Activated CD8-positive, alpha-beta memory T cell treated with anti-CD3 and anti-CD28 coated beads, Interleukin-2, amount 50 U/mL, for 48 hours (primary cell): ENCODE data around the gene KERA.

Source experiments
- DNase-seq: peaks from one replicate; pipeline ENCODE4 v3.0.0-alpha.2; 2020

Gene KERA

DNA sequence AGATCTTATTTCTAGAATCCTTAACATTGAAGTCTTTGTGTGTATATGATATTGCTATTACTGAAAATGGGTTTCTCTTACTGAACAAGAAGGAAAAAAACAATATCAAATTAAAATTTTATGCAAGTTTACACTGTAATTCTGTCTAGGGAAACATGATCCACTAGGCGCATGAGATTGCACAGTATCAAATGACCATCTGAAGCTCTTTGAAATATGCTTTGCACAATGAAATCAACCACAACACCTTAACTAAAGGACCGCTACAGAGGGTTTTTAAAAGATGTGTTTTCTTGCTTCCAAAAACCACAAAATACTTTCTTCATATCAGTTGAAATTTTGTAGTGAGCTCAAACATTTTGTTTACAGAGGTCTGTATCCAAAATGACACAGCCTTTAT, 15.1 kb upstream of the KERA start:
- DNase-seq = no peak

GRCh38 chr12:91070936-91071335, 13.1 kb upstream of the KERA start:
- DNase-seq = no peak

DNA sequence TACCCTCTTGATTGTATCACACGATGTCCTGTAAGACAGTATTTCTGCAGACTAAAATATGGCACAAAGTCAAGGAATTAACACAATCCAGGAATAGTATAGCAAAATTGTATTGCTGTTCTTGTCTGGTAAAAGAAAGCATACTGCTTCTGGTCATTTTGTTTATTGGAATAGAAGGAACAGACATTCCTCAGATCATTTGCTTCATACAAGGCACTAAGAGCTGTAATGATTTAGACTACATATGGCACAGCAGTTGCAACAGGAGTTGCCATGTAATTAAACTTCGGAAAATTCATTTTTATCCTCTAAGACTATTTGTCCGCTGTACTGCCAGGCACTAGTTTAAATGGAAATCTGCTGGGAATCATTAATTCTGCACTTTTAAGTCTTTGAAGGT, 7.6 kb upstream of the KERA start:
- DNase-seq = no peak

- no peak for DNase-seq
Observed at GRCh38 chr12:91064640-91065039, 6.8 kb upstream of the KERA start.

- no peak for DNase-seq
Observed at GRCh38 chr12:91061091-91061490, 3.3 kb upstream of the KERA start.

DNA sequence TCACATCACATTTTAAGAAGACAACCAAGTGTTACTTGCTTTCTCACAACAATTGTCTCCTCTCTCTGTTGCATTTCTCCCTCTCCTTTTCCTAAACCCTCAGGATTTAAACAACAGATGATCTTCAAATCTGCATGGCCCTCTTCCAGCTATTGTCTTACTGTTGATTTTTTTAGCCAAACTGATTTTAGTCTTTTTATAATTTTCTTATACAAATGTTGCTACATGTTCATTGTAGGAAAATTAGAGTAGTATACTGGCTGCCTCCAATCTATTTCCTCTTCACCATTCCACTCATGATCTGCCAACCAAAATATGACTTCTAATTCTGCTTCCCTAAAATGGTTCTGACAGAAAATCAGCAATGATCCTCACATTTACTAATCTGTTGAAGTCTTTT, 1.4 kb upstream of the KERA start:
- DNase-seq = no peak

GRCh38 chr12:91058786-91059185, 962 bp upstream of the KERA start:
- DNase-seq = no peak

DNA sequence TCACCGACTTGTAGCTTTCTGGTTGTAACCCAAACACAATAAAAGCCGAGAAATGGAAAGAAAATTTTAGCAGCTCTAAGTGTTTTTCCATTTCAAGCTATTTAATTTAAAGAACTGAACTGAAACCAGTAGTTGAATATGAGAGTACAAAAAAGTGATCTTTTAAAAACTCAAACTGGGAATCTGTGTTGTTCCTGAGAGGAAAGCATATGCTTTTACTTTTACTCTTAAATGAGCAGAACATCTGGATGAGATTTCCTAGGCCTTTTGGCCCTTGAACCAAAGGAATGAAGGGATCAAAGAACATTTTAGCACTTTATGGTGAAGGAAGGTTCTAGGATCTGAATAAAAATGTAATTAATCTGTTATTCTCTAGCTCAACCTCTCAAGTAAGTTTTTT, 1.3 kb downstream of the KERA start:
- no peak for DNase-seq

DNA sequence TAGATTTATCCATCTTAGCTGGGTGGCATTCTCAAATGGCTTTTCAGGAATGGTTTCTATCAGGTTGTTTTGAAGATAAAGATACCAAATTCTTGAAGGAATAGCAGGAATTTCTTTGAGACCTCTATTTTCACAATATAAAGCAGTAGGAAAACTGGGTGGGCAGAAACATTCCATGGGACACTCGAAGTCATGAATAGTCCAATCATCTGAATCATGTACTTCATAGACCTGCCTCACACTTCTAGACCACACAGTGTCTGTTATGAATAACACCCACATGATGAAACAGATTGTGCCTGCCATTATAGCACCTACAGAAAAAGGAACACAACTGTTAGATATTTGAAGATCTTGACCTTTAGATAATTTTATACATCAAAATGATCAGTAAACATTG, 1.8 kb downstream of the KERA start:
- no peak for DNase-seq

DNA sequence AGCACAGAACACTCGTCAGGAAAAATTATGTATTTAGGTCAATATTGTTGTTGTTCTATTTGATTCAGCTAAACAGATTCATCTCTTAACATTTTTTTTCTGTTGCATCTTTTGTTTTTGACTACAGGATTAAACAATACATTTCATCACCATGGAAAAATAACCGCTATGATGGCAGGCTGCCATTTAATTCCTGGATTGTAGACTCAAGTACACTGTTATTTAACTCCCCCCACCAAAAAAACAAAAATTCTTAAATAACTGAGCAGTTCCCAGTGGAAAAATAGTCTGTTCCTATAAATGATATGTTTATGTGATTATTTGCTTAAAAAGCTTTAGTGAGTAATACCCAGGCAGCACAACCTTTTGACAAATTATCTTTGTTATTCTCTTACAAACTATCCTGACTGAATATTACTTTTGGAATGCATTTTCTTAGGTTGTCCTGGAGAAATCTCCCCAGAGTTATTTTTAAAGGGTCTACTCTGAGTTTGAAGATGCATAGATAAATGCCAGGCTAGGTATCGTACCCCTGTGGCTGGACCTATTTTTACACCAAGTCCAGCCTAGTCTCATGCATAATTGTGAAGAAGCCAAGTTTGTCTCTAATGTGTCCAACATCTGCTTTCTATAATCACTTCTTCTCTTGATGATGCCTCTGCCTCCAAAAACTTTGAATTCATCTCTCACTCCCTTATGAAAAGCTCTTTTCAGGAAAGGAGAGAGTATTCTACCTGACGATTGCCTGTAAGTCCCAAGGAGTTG, 3.7 kb downstream of the KERA start:
- no peak for DNase-seq

- DNase-seq = no peak
Observed at GRCh38 chr12:91052026-91052425, 5.8 kb downstream of the KERA start.

DNA sequence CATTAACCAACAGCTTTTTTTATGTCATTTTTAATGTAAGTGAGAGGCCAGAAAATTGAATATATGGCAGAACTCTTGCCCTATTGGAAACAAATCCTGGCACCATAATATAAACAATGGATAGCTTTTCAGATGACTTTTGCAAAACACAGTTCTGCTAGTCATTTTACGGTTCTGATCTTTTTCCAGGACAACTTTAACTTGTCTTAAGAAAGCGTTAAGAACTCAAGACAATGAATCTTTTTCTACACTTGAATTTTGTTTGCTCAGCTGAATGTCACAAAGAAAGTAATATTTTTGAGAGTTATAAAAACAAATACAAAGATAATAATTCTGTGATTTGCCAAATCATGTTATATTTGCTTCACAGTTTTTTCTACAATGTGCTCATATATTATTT, 13.2 kb downstream of the KERA start:
- no peak for DNase-seq

DNA sequence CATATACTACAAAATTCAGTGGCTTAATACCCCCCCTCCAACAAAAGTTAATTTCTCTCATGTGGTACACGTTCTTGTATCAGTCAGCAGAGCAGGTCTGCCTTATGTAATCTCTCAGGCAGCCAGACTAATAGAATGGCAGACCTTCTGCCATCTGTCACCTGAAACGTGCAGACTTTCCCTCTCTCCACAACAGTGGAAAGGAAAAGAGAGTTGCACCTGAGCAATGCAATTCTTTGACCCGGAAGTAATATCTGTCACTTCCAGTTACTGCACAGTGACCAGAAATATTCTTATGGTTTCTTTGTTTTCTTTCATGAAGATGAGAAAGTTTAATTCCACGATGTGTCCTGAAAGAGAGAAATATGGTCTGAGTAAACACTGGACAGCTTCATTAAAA, 14.4 kb downstream of the KERA start:
- DNase-seq = no peak

GRCh38 chr12:91040096-91040755, 17.6 kb downstream of the KERA start:
- DNase-seq = no peak

DNA sequence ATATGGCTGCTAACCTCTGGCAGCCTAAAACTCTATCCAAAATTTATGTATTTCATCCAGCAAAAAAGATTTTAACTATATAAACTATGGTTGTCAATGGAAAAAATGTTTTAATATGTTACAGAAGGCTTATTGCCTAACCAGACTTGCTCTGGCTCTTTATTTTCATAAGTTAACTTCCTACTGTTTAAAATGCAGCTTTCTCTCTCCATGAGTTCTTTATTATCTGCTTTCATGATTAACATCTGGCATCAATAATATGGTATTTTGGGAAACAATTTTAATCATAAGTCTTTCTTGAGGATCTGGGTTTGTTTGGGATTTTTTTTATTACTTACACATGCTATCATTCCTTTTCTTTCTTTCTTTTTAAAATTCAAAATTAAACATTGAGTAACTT, 20.5 kb downstream of the KERA start:
- no peak for DNase-seq

DNA sequence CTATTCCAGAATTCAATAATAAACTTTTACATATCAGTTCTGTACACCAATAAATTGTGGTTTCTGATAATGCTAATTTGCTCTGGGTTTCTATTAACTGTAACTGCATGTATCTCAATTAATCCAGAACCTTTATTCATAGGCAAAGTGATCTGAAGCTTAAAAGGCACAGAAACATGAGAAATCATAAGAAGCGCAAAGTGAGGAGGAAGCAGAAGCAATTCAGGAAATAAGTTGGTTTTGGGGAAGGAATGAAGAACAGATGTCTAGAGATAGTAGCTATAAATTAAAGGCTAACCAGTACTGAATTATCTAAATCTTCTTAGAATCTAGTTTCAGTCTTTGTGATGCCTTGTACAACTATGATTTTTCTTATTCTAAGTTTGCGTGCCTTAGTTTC, 24.6 kb downstream of the KERA start:
- no peak for DNase-seq

- no peak for DNase-seq
Observed at GRCh38 chr12:91023326-91024004, 34.4 kb downstream of the KERA start.

- no peak for DNase-seq
Observed at GRCh38 chr12:91021076-91021475, 36.7 kb downstream of the KERA start.

- DNase-seq = no peak
Observed at GRCh38 chr12:91019455-91019854, 38.4 kb downstream of the KERA start.

- DNase-seq = no peak
Observed at GRCh38 chr12:91017511-91018263, 40.1 kb downstream of the KERA start.

GRCh38 chr12:91017043-91017442, 40.8 kb downstream of the KERA start:
- DNase-seq = no peak

DNA sequence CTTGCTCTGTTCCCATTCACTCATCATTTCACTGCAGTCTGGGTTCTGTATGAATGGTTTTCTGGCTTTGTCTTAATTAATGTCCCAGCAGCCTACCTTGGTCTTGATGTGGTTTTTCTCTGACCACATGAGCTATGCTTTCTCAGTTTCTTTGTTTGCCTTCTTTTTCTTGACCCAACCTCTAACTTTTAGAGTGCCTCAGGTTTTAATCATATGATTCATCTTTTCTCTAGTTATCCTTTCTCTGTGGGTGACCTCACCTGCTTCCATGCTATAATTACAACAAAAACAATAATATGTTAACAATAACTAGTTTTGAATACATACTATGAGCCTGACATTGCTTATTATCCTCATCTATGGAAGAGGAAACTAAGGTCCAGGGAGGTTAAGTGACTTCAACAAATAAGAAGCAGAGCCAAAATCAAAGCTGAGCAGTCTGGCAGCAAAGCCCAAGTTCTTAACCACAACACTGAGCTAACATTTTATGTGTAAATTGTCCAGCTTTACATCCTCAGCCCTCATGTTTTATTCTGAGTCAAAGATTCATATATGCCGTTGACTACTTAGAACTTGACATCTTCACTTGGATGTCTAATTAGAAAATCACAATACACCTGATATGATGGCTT, 48.4 kb downstream of the KERA start:
- DNase-seq = no peak
